ENCODE results near the gene TIMM17A.

GRCh38 chr1:201982623-201983379 lies 27.5 kb downstream of the TIMM17A start, which contains the start of gene RNPEP:
- no peak for TF ChIP-seq SP1 (IDR thresholded peaks at IDR 0.05)
- no peak; the same call in 1 of the 2 replicates for TF ChIP-seq CTBP1 (IDR thresholded peaks at IDR 0.05; ENCODE audit: borderline replicate concordance)
- no peak for TF ChIP-seq ARNT (IDR thresholded peaks at IDR 0.05)
- TF ChIP-seq FOXK2 (IDR thresholded peaks at IDR 0.05): no peak
- no peak for TF ChIP-seq SUZ12 (IDR thresholded peaks at IDR 0.05)
- TF ChIP-seq ZNF384 (IDR thresholded peaks at IDR 0.05): no peak
- TF ChIP-seq PKNOX1 (IDR thresholded peaks at IDR 0.05): no peak

Measured in HEK293T (cell line).